ENCODE data around the gene CATSPER3. TPM values are rescaled to one million over a fixed set of nuclear protein-coding genes. Genes with fewer than 3 reads are reported as not detected.

The CATSPER3 gene
- total and polyA plus RNA-seq, 2 of the 13 experiments (the other 11 are each of a cell fraction or from before 2014, with no cell fraction given) = 0.33 to 0.37 TPM

DNA sequence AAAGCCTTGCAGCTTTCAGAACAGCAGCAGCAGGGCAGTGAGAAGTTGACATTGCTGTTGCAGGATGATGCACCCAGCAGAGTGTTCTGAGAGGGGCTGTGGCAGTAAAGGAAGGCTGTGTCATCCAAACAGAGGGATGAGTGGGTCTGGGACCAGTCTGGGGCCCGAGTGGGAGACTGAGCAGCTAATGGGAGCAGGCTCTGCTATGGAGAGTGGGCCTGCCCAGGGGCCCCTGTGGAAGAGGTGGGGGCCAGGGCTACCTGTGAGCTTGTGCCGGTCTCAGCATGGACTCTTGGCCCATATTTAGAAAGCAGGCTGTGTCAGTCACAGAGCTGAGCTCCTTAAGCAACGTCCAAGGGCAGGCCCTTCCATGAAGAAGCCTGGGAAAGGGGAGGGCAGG lies 92.3 kb downstream of the CATSPER3 start:
- Histone ChIP-seq H3K9me3 (ENCODE audit: low read length) (no peaks in the 10 kb centered on the region), H4K20me1 (ENCODE audit: insufficient read depth, low read length) (no peaks in the 10 kb centered on the region), H2AFZ (ENCODE audit: low read length) (no peak overlapping the region), H3K27ac (ENCODE audit: extremely low read length, insufficient read depth, low read length) (no peak overlapping the region), H3K36me3 (replicated peaks in 1 of 2; ENCODE audit: control insufficient read depth in 1 of 2, insufficient read depth in 2 of 2, low read length in 2 of 2) (no peaks in the 10 kb centered on the region), H3K4me2 (ENCODE audit: low read depth, low read length) (no peak overlapping the region), H3K4me3 (replicated peaks in 1 of 3; ENCODE audit: insufficient read depth in 1 of 3, low read depth in 2 of 3, low read length in 3 of 3) (no peak overlapping the region), H3K27me3 (ENCODE audit: control insufficient read depth in 1 of 2, insufficient read depth in 2 of 2, low read length in 2 of 2) (no peaks in the 10 kb centered on the region), H3K79me2 (ENCODE audit: insufficient read depth, low read length) (no peaks in the 10 kb centered on the region), H3K9ac (ENCODE audit: insufficient read depth, low read depth, low read length) (no peak overlapping the region), H3K4me1 (ENCODE audit: insufficient read depth, low read length) (no peaks in the 10 kb centered on the region)
- intact Hi-C loops (cut with micrococcal nuclease; ENCODE audit: unreplicated experiment) = no loop called here
- FAIRE-seq (no peak), DNase-seq (ENCODE audit: low spot score) (no peak), ATAC-seq (no peak)
- no TSS peak for BruUV-seq (replicated peaks)
- ChIA-PET CTCF (ENCODE audit: low intra/inter-chr PET ratio, low total read pairs) (no interaction called here), POLR2A (interaction anchor here (0.7 kb wide), 1 partner anchor 28 kb away, joined by 3 read pairs; no protein-coding TSS in a partner anchor)
- in situ Hi-C loops (cut with HindIII; ENCODE audit: extremely low pct_ligation_motif_present, low pct_unique_long_range_greater_than_20kb) = no loop called here
- WGBS (ENCODE audit: low lambda C conversion rate) = 50% methylated on average over 3 of the region's 3 CpGs
- no peak for TF ChIP-seq CBFB (CRISPR knock-in tag; IDR thresholded peaks at IDR 0.05)
- TF ChIP-seq PPARG (CRISPR knock-in tag; conservative IDR thresholded peaks at IDR 0.05) = no peak
- TF ChIP-seq ZNF251 (CRISPR knock-in tag; IDR thresholded peaks at IDR 0.05) = no peak
- TF ChIP-seq ZNF7 (CRISPR knock-in tag; IDR thresholded peaks at IDR 0.05) = no peak
- TF ChIP-seq CENPX (CRISPR knock-in tag; IDR thresholded peaks at IDR 0.05) = no peak
- TF ChIP-seq ATF5 (CRISPR knock-in tag; IDR thresholded peaks at IDR 0.05; ENCODE audit: low read depth) = no peak
- no peak for TF ChIP-seq SNAPC5 (CRISPR knock-in tag; IDR thresholded peaks at IDR 0.05; ENCODE audit: borderline replicate concordance)
- no peak for TF ChIP-seq ZNF510 (CRISPR knock-in tag; IDR thresholded peaks at IDR 0.05; ENCODE audit: low read depth)
- TF ChIP-seq, protein P1, sequence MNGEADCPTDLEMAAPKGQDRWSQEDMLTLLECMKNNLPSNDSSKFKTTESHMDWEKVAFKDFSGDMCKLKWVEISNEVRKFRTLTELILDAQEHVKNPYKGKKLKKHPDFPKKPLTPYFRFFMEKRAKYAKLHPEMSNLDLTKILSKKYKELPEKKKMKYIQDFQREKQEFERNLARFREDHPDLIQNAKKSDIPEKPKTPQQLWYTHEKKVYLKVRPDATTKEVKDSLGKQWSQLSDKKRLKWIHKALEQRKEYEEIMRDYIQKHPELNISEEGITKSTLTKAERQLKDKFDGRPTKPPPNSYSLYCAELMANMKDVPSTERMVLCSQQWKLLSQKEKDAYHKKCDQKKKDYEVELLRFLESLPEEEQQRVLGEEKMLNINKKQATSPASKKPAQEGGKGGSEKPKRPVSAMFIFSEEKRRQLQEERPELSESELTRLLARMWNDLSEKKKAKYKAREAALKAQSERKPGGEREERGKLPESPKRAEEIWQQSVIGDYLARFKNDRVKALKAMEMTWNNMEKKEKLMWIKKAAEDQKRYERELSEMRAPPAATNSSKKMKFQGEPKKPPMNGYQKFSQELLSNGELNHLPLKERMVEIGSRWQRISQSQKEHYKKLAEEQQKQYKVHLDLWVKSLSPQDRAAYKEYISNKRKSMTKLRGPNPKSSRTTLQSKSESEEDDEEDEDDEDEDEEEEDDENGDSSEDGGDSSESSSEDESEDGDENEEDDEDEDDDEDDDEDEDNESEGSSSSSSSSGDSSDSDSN (CRISPR knock-in tag; IDR thresholded peaks at IDR 0.05) = no peak
- TF ChIP-seq ZNF33A (CRISPR knock-in tag; IDR thresholded peaks at IDR 0.05; ENCODE audit: borderline replicate concordance) = no peak
- no peak for TF ChIP-seq ZNF704 (CRISPR knock-in tag; IDR thresholded peaks at IDR 0.05; ENCODE audit: borderline replicate concordance)
- TF ChIP-seq LRRFIP1 (CRISPR knock-in tag; conservative IDR thresholded peaks at IDR 0.05) = no peak
- TF ChIP-seq CCAR2 (optimal IDR thresholded peaks at IDR 0.05; ENCODE audit: low read depth, low read length) = no peak
- no peak for TF ChIP-seq ZBTB39 (CRISPR knock-in tag; IDR thresholded peaks at IDR 0.05)
- TF ChIP-seq MTF1 (CRISPR knock-in tag; IDR thresholded peaks at IDR 0.05) = no peak
- no peak for TF ChIP-seq ZNF746 (CRISPR knock-in tag; IDR thresholded peaks at IDR 0.05)
